Spleen (tissue), 11 donors: Measurements from ENCODE around the gene TMEM178B. TPM values are rescaled to one million over a fixed set of nuclear protein-coding genes. Genes with fewer than 3 reads are reported as not detected.

Source experiments
- DNase-seq: peaks from one replicate; pipeline ENCODE4 v3.0.0-alpha.2; 2020
- H3K27ac ChIP-seq, 8 donors: fragments of 200-600 bp; sonication (generic) in 7 of 8; 1 replicate in 4 of 8; 2 replicates in 4 of 8; pipeline versions ENCODE4 v1.5.0 to v1.8.0; 2016 to 2021; ENCODE audit warnings: inconsistent platforms in 4 of 8, mild to moderate bottlenecking in 4 of 8, moderate library complexity in 1 of 8
- H3K27me3 ChIP-seq, 7 donors: fragments of 200-600 bp; sonication (generic) in 6 of 7; replicated peaks in 1 of 7; 1 replicate in 4 of 7; 2 replicates in 3 of 7; pipeline versions ENCODE4 v1.5.0 to v1.8.0; 2016 to 2021; ENCODE audit warnings: inconsistent platforms in 3 of 7, mild to moderate bottlenecking in 1 of 7
- H3K36me3 ChIP-seq, 6 donors: fragments of 200-600 bp; sonication (generic) in 5 of 6; 1 replicate in 4 of 6; 2 replicates in 2 of 6; pipeline versions ENCODE4 v1.5.0 to v1.8.0; 2016 to 2021; ENCODE audit warnings: inconsistent platforms in 2 of 6
- H3K4me1 ChIP-seq, 6 donors: fragments of 200-600 bp; sonication (generic) in 5 of 6; 1 replicate in 3 of 6; 2 replicates in 3 of 6; pipeline versions ENCODE4 v1.5.0 to v1.8.0; 2016 to 2021; ENCODE audit warnings: inconsistent platforms in 3 of 6
- H3K4me3 ChIP-seq, 8 donors: fragments of 200-600 bp; sonication (generic) in 7 of 8; 1 replicate in 4 of 8; 2 replicates in 4 of 8; pipeline versions ENCODE4 v1.5.0 to v1.8.0; 2016 to 2021; ENCODE audit warnings: inconsistent platforms in 4 of 8, mild to moderate bottlenecking in 4 of 8, moderate library complexity in 2 of 8
- H3K9me3 ChIP-seq, 8 donors: fragments of 200-600 bp; sonication (generic) in 7 of 8; 1 replicate in 4 of 8; 2 replicates in 4 of 8; pipeline versions ENCODE4 v1.5.0 to v1.8.0; 2016 to 2021; ENCODE audit warnings: inconsistent platforms in 4 of 8
- CTCF ChIP-seq, 11 experiments: fragments of 200-600 bp in 7 of 11; fragments of 450-650 bp in 4 of 11; sonication (generic) in 4 of 11; IDR thresholded peaks in 8 of 11; conservative IDR thresholded peaks in 3 of 11; 1 replicate in 7 of 11; 2 replicates in 4 of 11; pipeline versions ENCODE4 v1.4.0 to v1.8.0; 2016 to 2021; ENCODE audit warnings: antibody characterized with exemption in 11 of 11, inconsistent platforms in 4 of 11, mild to moderate bottlenecking in 1 of 11
- POLR2A ChIP-seq, 3 donors: fragments of 450-650 bp; IDR thresholded peaks; one replicate each; pipeline ENCODE4 v1.5.1; 2017; ENCODE audit warnings: antibody characterized with exemption in 3 of 3, mild to moderate bottlenecking in 1 of 3
- POLR2AphosphoS5 ChIP-seq, 3 donors: sonication (generic); formaldehyde crosslinking; IDR thresholded peaks; one replicate each; pipeline ENCODE4 v1.5.1; 2017; ENCODE audit warnings: antibody characterized with exemption in 3 of 3
- WGBS, 5 donors: extraction: QIAGEN DNeasy Blood & Tissue Kit in 3 of 5; methylation state at CpG; one replicate each; pipeline versions ENCODE4 v1.1.5 to v1.1.7; 2013 to 2018; 5-methylcytosine and 5-hydroxymethylcytosine counted together
- intact Hi-C: fragments of 100-400 bp; cut with DNase I; formaldehyde crosslinking; loops from one replicate; pipeline ENCODE4 v1.15.0; 2023; ENCODE audit warnings: low total_unique reads
- polyA plus RNA-seq, 3 donors: library from polyadenylated mRNA; stranded (reverse); fragments of 200-250 nt; gene quantifications; one replicate each; pipeline ENCODE4 v1.2.1, GENCODE V29; 2013
- total RNA-seq, 7 donors: library from RNA; depleted of rRNA in 3 of 7; stranded (reverse); fragments of >200 nt in 3 of 7; fragmentation: NEBNext Ultra II Directional in 4 of 7; extraction: Animal tissue kit (Norgen Biotek cat#: 25700) in 4 of 7; gene quantifications; one replicate each; pipeline versions ENCODE4 v1.1.0 to v1.2.1, GENCODE V29; 2016 to 2021
- donor health status: healthy with polysubstance abuse.
- donor health status: DM: no; HTN: no; CAD: no; lungs with moderate emphysema.
- donor health status: DM: no; HTN: no; CAD: no.
- donor health status: Bipolar disorder and iron deficiency.
- donor health status: healthy.
- donor health status: DM: no; HTN: no; CAD: no.
- donor health status: DM: yes; HTN: yes; CAD: no.

TMEM178B gene
- total and polyA plus RNA-seq, 10 donors, result 0.35 to 5.5 (median 1.3) TPM

- intact Hi-C loops, result no loop called here
- Histone ChIP-seq H3K4me3 (no peak overlapping the region), H3K36me3 (no peaks in the 10 kb centered on the region), H3K27ac (no peak overlapping the region), H3K9me3 (no peaks in the 10 kb centered on the region), H3K27me3 (peaks cover 0 to 16% (median 0%) of the 10 kb centered on the region in 7 donors), H3K4me1 (no peaks in the 10 kb centered on the region)
- WGBS, 5 donors, result 28 to 42% (median 38%) methylated on average over 2 of the region's 2 CpGs
- no peak for DNase-seq
- TF ChIP-seq CTCF (IDR thresholded peaks at IDR 0.05 in 8 of 11, conservative IDR thresholded peaks at IDR 0.05 in 3 of 11), result no peak
- TF ChIP-seq POLR2AphosphoS5 (IDR thresholded peaks at IDR 0.05), result no peak
- TF ChIP-seq POLR2A (IDR thresholded peaks at IDR 0.05), result no peak
Observed at GRCh38 chr7:141436139-141436538, 362.3 kb downstream of the TMEM178B start.

- TF ChIP-seq CTCF (IDR thresholded peaks at IDR 0.05 in 8 of 11, conservative IDR thresholded peaks at IDR 0.05 in 3 of 11), result no peak
- no peak for TF ChIP-seq POLR2AphosphoS5 (IDR thresholded peaks at IDR 0.05)
- no peak for TF ChIP-seq POLR2A (IDR thresholded peaks at IDR 0.05)
- WGBS, 5 donors, result 51 to 75% (median 69%) methylated on average over 7 of the region's 7 CpGs
- intact Hi-C loops, result no loop called here
Observed at GRCh38 chr7:141436575-141437075, 362.8 kb downstream of the TMEM178B start.

DNA sequence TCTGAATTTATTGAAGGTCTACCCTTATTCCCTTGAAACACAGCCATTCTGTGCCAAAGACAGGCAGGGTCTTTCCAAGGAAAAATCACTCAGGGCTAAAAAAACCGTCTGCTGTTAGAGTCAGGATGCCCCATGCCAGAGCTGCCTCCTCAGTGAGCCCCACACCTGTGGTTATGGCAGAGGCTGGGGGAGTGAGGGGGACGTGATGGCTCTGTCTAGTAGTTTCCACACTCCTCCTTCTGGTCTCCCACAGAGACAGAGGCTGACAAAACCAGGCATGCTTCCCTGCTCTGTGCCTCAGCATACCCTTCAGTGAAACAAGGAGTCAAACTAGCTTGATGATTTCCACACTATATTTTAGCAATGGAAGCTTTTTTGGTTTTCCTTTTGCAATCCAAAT is 365.3 kb downstream of the TMEM178B start:
- peaks cover 0 to 12% (median 0%) of the 10 kb centered on the region in 7 donors for H3K27me3 ChIP-seq
- 49 to 81% (median 64%) methylated on average over 2 of the region's 2 CpGs for WGBS, 5 donors
- TF ChIP-seq POLR2AphosphoS5 (IDR thresholded peaks at IDR 0.05) (no peak), CTCF (IDR thresholded peaks at IDR 0.05 in 8 of 11, conservative IDR thresholded peaks at IDR 0.05 in 3 of 11) (no peak), POLR2A (IDR thresholded peaks at IDR 0.05) (no peak)
- no peak for DNase-seq
- H3K27ac ChIP-seq, result no peak overlapping the region
- H3K36me3 ChIP-seq, result no peaks in the 10 kb centered on the region
- intact Hi-C loops, result no loop called here
- no peaks in the 10 kb centered on the region for H3K9me3 ChIP-seq
- H3K4me3 ChIP-seq, result no peak overlapping the region
- no peaks in the 10 kb centered on the region for H3K4me1 ChIP-seq

More at GRCh38 chr7:141436575-141437075, 362.8 kb downstream of the TMEM178B start:
- H3K9me3 ChIP-seq, result no peaks in the 10 kb centered on the region
- no peak overlapping the region for H3K27ac ChIP-seq
- no peak for DNase-seq
- H3K27me3 ChIP-seq, result peaks cover 0 to 16% (median 0%) of the 10 kb centered on the region in 7 donors
- no peak overlapping the region for H3K4me3 ChIP-seq
- no peaks in the 10 kb centered on the region for H3K36me3 ChIP-seq
- no peaks in the 10 kb centered on the region for H3K4me1 ChIP-seq

- intact Hi-C loops, result no loop called here
- Histone ChIP-seq H3K27me3 (peaks cover 0 to 14% (median 0%) of the 10 kb centered on the region in 7 donors), H3K4me3 (no peak overlapping the region), H3K4me1 (no peaks in the 10 kb centered on the region), H3K36me3 (no peaks in the 10 kb centered on the region), H3K27ac (no peak overlapping the region), H3K9me3 (no peaks in the 10 kb centered on the region)
- DNase-seq, result no peak
- TF ChIP-seq CTCF (IDR thresholded peaks at IDR 0.05 in 8 of 11, conservative IDR thresholded peaks at IDR 0.05 in 3 of 11), result no peak
- no peak for TF ChIP-seq POLR2AphosphoS5 (IDR thresholded peaks at IDR 0.05)
- TF ChIP-seq POLR2A (IDR thresholded peaks at IDR 0.05), result no peak
- 25 to 49% (median 40%) methylated on average over 1 of the region's 1 CpG for WGBS, 5 donors
Observed at GRCh38 chr7:141439776-141440175, 365.9 kb downstream of the TMEM178B start.
